CD4-positive, alpha-beta T cell (primary cell): Measurements from ENCODE around the gene AFF3. TPM values are rescaled to one million over a fixed set of nuclear protein-coding genes. Genes with fewer than 3 reads are reported as not detected.

Experiments used
- ATAC-seq: fragments of 200-7000 bp; cut with Tn5 transposase; one replicate; pipeline ENCODE4 v1.10.0; 2022; ENCODE audit warnings: mild to moderate bottlenecking; ENCODE audit not compliant: poor library complexity
- CTCF ChIA-PET: fragments of 350-600 bp; sonication (Branson Sonifier 250); formaldehyde crosslinking; loops from one replicate; lab custom pipeline; 2021; ENCODE audit warnings: antibody characterized with exemption, inconsistent platforms; lab: Charles Lee
- POLR2A ChIA-PET: fragments of 350-600 bp; sonication (Branson Sonifier 250); formaldehyde crosslinking; loops from one replicate; lab custom pipeline; 2021; ENCODE audit warnings: antibody characterized with exemption, inconsistent platforms; lab: Charles Lee
- DNase-seq, 14 experiments: peaks; one replicate each; pipeline ENCODE4 v3.0.0-alpha.2; 2013 to 2020; ENCODE audit warnings: mixed read lengths in 2 of 14
- H3K27ac ChIP-seq, 2 donors: one replicate each; pipeline versions ENCODE4 v1.5.1 to v1.7.0; 2013; ENCODE audit warnings: low read length in 2 of 2, low read depth in 1 of 2, mild to moderate bottlenecking in 1 of 2
- H3K27me3 ChIP-seq, 2 experiments: 1 replicate in 1 of 2; 2 replicates in 1 of 2; pipeline versions ENCODE4 v1.6.1 to v1.7.0; 2013; ENCODE audit warnings: low read length in 2 of 2, control low read depth in 1 of 2, mild to moderate bottlenecking in 1 of 2, moderate library complexity in 1 of 2; ENCODE audit not compliant: insufficient read depth in 2 of 2, control insufficient read depth in 1 of 2
- H3K36me3 ChIP-seq: one replicate; pipeline ENCODE4 v1.6.1; 2013; ENCODE audit warnings: low read length, control low read depth; ENCODE audit not compliant: insufficient read depth
- H3K4me1 ChIP-seq: one replicate; pipeline ENCODE4 v1.6.1; 2013; ENCODE audit warnings: low read length, control low read depth; ENCODE audit not compliant: insufficient read depth
- H3K4me3 ChIP-seq: one replicate; pipeline ENCODE4 v1.5.1; 2013; ENCODE audit warnings: mild to moderate bottlenecking, low read length, moderate library complexity
- H3K9me3 ChIP-seq, 2 experiments: 1 replicate in 1 of 2; 2 replicates in 1 of 2; pipeline versions ENCODE4 v1.6.1 to v1.7.0; 2013; ENCODE audit warnings: low read length in 2 of 2, mild to moderate bottlenecking in 2 of 2, control low read depth in 1 of 2, moderate library complexity in 1 of 2; ENCODE audit not compliant: control insufficient read depth in 1 of 2, insufficient read depth in 1 of 2
- H3K27ac Mint-ChIP-seq: one replicate; pipeline ENCODE4 v1.8.0; 2020; ENCODE audit warnings: mixed read lengths
- H3K27me3 Mint-ChIP-seq: one replicate; pipeline ENCODE4 v1.8.0; 2021; ENCODE audit warnings: mixed read lengths
- H3K36me3 Mint-ChIP-seq: one replicate; pipeline ENCODE4 v1.8.0; 2021; ENCODE audit warnings: low read depth, mixed read lengths
- H3K4me1 Mint-ChIP-seq: one replicate; pipeline ENCODE4 v1.8.0; 2021; ENCODE audit warnings: low read depth, mixed read lengths
- H3K4me3 Mint-ChIP-seq: one replicate; pipeline ENCODE4 v1.8.0; 2020; ENCODE audit warnings: mild to moderate bottlenecking, mixed read lengths
- H3K9me3 Mint-ChIP-seq: one replicate; pipeline ENCODE4 v1.8.0; 2020; ENCODE audit warnings: mixed read lengths
- intact Hi-C, 2 experiments: fragments of 100-400 bp; cut with DNase I in 1 of 2; cut with micrococcal nuclease in 1 of 2; formaldehyde crosslinking; loops; one replicate each; pipeline versions ENCODE4 v1.15.1 to v1.9.0; 2023 to 2025; cut with DNase I, micrococcal nuclease
- total RNA-seq, 174 experiments: library from RNA in 2 of 174; stranded (reverse) in 2 of 174; gene quantifications; one replicate each; pipeline ENCODE4 v1.2.3 and lab custom pipeline; 2021 to 2026
- TF ChIP-seq, protein P1 (sequence below): fragments of 200-600 bp; IDR thresholded peaks from one replicate; pipeline ENCODE4 v1.8.0; 2022; ENCODE audit warnings: antibody characterized with exemption, mild to moderate bottlenecking

Gene AFF3
- total RNA-seq, 2 experiments from 2014 or later: 15.4 to 15.7 TPM

DNA sequence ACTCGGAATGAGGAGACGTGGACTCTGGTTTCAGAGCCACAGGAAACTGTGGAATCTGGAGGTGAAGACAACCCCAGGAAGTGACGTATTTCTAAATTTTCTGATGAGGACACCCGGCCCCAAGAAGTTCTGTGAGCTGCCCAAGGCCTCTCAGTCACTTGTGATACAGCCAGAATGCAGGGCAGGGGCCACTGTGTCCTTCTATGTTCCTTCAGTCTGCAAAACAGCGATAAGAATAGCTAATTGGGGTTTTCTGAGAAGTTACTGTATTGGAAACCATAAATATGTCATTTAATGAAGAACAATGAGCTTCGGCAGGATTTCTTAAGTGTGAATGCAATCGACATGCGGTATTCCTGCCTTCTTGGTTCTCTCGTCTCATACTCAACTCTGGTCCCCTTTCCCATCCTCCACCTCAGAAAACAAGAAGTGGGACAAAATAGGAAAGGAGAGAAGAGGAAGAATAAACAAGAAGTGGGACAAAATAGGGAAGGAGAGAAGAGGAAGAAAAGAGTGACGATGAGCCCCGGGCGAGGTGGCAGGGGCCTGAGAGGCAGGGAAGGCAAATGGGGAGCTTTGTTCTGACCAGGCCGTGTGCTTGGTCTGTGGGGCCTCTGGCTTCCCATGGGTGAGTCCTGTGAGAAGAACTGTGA lies 370.6 kb downstream of the AFF3 start:
- ChIA-PET CTCF (interaction anchor here (0.8 to 1.0 kb wide), 2 partner anchors 18 to 47 kb away, joined by 3 read pairs; no protein-coding TSS in a partner anchor), POLR2A (no interaction called here)
- H3K4me3 ChIP-seq: no peak overlapping the region
- Mint-ChIP-seq H3K9me3 (peaks cover 5% of the 10 kb centered on the region), H3K4me1 (no peaks in the 10 kb centered on the region), H3K36me3 (peaks cover 6% of the 10 kb centered on the region), H3K27me3 (no peaks in the 10 kb centered on the region), H3K4me3 (no peak overlapping the region), H3K27ac (no peak overlapping the region)
- TF ChIP-seq, protein P1, sequence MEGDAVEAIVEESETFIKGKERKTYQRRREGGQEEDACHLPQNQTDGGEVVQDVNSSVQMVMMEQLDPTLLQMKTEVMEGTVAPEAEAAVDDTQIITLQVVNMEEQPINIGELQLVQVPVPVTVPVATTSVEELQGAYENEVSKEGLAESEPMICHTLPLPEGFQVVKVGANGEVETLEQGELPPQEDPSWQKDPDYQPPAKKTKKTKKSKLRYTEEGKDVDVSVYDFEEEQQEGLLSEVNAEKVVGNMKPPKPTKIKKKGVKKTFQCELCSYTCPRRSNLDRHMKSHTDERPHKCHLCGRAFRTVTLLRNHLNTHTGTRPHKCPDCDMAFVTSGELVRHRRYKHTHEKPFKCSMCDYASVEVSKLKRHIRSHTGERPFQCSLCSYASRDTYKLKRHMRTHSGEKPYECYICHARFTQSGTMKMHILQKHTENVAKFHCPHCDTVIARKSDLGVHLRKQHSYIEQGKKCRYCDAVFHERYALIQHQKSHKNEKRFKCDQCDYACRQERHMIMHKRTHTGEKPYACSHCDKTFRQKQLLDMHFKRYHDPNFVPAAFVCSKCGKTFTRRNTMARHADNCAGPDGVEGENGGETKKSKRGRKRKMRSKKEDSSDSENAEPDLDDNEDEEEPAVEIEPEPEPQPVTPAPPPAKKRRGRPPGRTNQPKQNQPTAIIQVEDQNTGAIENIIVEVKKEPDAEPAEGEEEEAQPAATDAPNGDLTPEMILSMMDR: no peak
- intact Hi-C loops: no loop called here
- no peaks in the 10 kb centered on the region for H3K36me3 ChIP-seq
- H3K9me3 ChIP-seq: peaks cover 3 to 8% of the 10 kb centered on the region in 2 experiments
- peak in 2 of 14 experiments; percentile 18 to 35 for DNase-seq
- no peak for ATAC-seq
- no peaks in the 10 kb centered on the region for H3K27me3 ChIP-seq
- no peak overlapping the region for H3K27ac ChIP-seq
- no peaks in the 10 kb centered on the region for H3K4me1 ChIP-seq

DNA sequence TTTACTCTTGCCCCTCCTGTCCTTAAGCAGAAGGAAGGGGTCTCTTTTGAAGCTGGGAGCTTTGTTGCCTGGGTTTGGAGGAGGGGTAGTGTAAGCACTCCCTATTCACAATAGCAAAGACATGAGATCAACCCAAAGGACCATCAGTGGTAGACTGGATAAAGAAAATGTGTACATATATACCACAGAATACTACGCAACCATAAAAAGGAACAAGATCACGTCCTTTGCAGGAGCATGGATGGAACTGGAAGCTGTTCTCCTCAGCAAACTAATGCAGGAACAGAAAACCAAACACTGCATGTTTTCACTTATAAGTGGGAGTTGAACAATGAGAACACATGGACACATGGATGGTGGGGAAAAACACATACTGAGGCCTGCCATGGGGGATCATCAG lies 371.5 kb downstream of the AFF3 start:
- no peak for ATAC-seq
- ChIA-PET CTCF (no interaction called here), POLR2A (no interaction called here)
- H3K4me3 Mint-ChIP-seq: no peak overlapping the region
- Histone ChIP-seq H3K27ac (no peak overlapping the region), H3K27me3 (no peaks in the 10 kb centered on the region), H3K9me3 (peaks cover 3 to 8% of the 10 kb centered on the region in 2 experiments), H3K4me3 (no peak overlapping the region), H3K4me1 (no peaks in the 10 kb centered on the region), H3K36me3 (no peaks in the 10 kb centered on the region)
- peaks cover 6% of the 10 kb centered on the region for H3K36me3 Mint-ChIP-seq
- peaks cover 3% of the 10 kb centered on the region for H3K9me3 Mint-ChIP-seq
- TF ChIP-seq, protein P1: no peak
- intact Hi-C loops: no loop called here
- no peak for DNase-seq
- no peaks in the 10 kb centered on the region for H3K27me3 Mint-ChIP-seq
- no peak overlapping the region for H3K27ac Mint-ChIP-seq
- H3K4me1 Mint-ChIP-seq: no peaks in the 10 kb centered on the region

DNA sequence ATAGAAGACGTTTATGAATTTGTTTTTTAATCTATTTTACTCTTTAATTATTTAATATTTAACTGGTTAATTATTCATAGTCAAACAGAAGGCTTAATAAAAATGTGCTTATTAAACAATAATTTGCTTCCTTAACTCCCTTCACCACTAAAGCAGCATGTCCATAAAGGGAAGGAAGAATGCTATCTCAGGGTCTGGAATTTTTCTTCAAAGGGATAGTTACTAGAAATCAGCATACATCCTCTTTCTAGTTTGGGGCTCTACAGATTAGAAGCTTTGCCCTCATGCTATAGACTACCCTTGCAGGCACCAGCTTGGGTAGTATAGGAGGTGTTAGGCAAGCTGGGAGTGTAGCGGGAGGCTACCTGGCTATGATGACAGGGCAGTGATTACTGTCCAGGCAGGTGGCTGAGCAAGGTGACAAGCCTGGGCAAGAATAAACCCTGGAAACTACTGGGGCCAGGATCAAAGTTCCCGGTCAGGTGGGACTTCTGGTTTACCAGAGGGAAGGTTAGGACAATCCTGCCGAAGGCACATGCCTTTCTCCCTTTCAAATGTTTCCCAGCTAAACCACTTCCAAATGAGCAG lies 376.6 kb downstream of the AFF3 start:
- H3K9me3 ChIP-seq: peaks cover 3 to 8% of the 10 kb centered on the region in 2 experiments
- POLR2A ChIA-PET: no interaction called here
- Mint-ChIP-seq H3K4me3 (no peak overlapping the region), H3K4me1 (no peaks in the 10 kb centered on the region), H3K27me3 (no peaks in the 10 kb centered on the region), H3K27ac (no peak overlapping the region), H3K36me3 (no peaks in the 10 kb centered on the region), H3K9me3 (peaks cover 3% of the 10 kb centered on the region)
- no peaks in the 10 kb centered on the region for H3K4me1 ChIP-seq
- DNase-seq (no peak), ATAC-seq (no peak)
- intact Hi-C loops: no loop called here
- no peaks in the 10 kb centered on the region for H3K36me3 ChIP-seq
- no peaks in the 10 kb centered on the region for H3K27me3 ChIP-seq
- no peak overlapping the region for H3K4me3 ChIP-seq
- TF ChIP-seq, protein P1: no peak
- H3K27ac ChIP-seq: no peak overlapping the region
- CTCF ChIA-PET: no interaction called here
